ENCODE data around the gene TOR1B. TPM values are rescaled to one million over a fixed set of nuclear protein-coding genes. Genes with fewer than 3 reads are reported as not detected.
"Not testable (repeated sequence)": the region's sequence is repeated elsewhere in the genome, so short reads cannot be mapped to it uniquely, and the experiment has no call there.

The TOR1B gene
- total RNA-seq, 1 donor from 2014 or later, result 32.8 TPM

DNA sequence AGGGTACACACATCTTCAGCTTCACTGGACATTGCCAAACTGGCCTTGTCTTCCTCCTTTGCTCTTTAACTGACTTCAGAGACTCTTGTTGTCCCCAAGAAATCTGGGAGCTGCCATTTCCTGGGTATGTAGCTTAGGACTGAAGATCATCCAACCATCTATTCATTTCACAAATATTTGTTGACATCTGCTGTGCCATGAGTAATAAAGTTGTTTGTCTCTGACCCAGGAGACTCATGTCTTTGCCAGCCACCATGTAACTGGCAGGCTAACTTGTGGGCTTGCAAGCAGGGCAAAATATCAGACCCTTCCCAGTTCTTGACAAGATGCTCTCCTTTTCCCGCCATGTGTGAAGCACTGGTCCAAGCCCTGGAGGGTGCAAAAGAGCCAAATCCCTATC is 17.1 kb upstream of the TOR1B start:
- DNase-seq (ENCODE audit: low read depth), result no peak
- TF ChIP-seq, protein P1, sequence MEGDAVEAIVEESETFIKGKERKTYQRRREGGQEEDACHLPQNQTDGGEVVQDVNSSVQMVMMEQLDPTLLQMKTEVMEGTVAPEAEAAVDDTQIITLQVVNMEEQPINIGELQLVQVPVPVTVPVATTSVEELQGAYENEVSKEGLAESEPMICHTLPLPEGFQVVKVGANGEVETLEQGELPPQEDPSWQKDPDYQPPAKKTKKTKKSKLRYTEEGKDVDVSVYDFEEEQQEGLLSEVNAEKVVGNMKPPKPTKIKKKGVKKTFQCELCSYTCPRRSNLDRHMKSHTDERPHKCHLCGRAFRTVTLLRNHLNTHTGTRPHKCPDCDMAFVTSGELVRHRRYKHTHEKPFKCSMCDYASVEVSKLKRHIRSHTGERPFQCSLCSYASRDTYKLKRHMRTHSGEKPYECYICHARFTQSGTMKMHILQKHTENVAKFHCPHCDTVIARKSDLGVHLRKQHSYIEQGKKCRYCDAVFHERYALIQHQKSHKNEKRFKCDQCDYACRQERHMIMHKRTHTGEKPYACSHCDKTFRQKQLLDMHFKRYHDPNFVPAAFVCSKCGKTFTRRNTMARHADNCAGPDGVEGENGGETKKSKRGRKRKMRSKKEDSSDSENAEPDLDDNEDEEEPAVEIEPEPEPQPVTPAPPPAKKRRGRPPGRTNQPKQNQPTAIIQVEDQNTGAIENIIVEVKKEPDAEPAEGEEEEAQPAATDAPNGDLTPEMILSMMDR (IDR thresholded peaks at IDR 0.05; ENCODE audit: insufficient read depth, low read length, poor library complexity, severe bottlenecking), result no peak
- Histone ChIP-seq H3K4me3 (ENCODE audit: low read depth, low read length) (no peak overlapping the region), H3K36me3 (ENCODE audit: control insufficient read depth, insufficient read depth, low read length) (no peaks in the 10 kb centered on the region), H3K27me3 (ENCODE audit: control insufficient read depth, insufficient read depth, low read length) (no peaks in the 10 kb centered on the region)

DNA sequence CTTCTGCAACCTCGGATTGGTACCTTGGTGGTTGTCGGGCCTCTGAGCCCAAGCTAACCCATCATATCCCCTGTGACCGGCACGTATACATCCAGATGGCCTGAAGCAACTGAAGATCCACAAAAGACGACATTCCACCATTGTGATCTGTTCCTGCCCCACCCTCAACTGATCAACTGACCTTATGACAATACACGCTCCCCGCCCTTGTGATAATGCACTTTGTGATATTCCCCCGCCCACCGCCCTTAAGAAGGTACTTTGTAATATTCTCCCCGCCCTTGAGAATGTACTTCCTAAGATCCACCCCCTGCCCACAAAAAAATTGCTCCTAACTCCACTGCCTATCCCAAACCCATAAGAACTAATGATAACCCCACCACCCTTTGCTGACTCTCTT is 16.5 kb upstream of the TOR1B start:
- H3K4me3 ChIP-seq (ENCODE audit: low read depth, low read length), result no peak overlapping the region
- TF ChIP-seq, protein P1 (IDR thresholded peaks at IDR 0.05; ENCODE audit: insufficient read depth, low read length, poor library complexity, severe bottlenecking), result no peak
- no peaks in the 10 kb centered on the region for H3K27me3 ChIP-seq (ENCODE audit: control insufficient read depth, insufficient read depth, low read length)
- H3K36me3 ChIP-seq (ENCODE audit: control insufficient read depth, insufficient read depth, low read length), result no peaks in the 10 kb centered on the region
- no peak for DNase-seq (ENCODE audit: low read depth)

DNA sequence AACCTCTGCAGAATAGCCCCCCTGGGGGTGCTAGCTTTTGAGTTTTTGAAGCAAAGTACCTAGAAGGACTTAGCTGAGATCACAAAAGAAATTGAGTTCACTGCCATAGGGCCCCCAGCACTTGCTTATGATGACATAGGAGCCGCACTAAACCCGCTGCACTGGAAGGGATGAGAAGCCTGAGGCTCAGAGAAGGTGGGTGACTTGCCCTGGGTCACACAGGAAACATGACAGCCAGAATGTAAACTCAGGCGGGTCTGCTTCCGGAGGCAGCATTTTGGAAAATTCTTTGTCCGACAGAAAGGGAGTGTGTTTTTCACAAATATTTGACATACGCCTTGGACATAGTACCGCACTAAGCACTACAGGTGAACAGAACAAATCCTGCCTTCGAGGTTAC is 8.4 kb upstream of the TOR1B start:
- TF ChIP-seq, protein P1 (IDR thresholded peaks at IDR 0.05; ENCODE audit: insufficient read depth, low read length, poor library complexity, severe bottlenecking), result no peak
- Histone ChIP-seq H3K36me3 (ENCODE audit: control insufficient read depth, insufficient read depth, low read length) (no peaks in the 10 kb centered on the region), H3K27me3 (ENCODE audit: control insufficient read depth, insufficient read depth, low read length) (peaks cover 11% of the 10 kb centered on the region), H3K4me3 (ENCODE audit: low read depth, low read length) (no peak overlapping the region)
- DNase-seq (ENCODE audit: low read depth), result no peak

DNA sequence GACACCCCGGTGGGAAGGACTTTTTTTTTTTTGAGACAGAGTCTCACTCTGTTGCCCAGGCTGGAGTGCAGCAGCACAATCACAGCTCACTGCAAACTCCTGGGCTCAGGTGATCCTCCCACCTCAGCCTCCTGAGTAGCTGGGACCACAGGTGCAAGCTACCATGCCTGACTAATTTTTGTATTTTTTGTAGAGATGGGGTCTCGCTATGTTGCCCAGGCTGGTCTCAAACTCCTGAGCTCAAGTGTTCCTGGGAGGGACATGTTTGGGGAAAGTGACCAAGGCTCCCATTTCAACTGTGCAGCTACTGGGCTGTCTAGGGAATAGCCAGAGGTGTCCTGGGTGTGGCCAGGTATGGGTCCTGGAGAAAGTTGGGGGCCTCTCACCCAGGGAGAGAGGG is 7.0 kb upstream of the TOR1B start:
- H3K36me3 ChIP-seq (ENCODE audit: control insufficient read depth, insufficient read depth, low read length); DNase-seq (ENCODE audit: low read depth); H3K4me3 ChIP-seq (ENCODE audit: low read depth, low read length): not testable (repeated sequence)
- H3K27me3 ChIP-seq (ENCODE audit: control insufficient read depth, insufficient read depth, low read length), result peaks cover 11% of the 10 kb centered on the region

DNA sequence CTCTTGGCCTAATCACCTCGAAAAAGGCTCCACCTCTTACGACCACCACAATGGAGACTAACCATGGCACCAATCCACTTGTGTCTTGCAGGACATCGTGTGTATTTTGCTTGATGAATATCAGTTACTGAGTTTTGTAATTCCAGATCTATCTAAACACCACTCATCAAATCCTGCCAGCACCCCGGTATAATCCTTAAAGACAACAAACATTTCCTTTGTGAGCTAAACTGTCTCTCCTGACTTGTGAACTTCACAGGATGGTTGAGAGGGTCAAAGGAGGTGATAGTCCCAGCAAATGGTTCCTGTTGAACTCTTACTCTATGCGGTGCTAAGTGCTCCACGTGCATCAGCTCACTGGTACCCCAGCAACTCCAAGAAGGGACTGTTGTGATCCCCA is 4.0 kb upstream of the TOR1B start:
- DNase-seq (ENCODE audit: low read depth), result no peak
- TF ChIP-seq, protein P1 (IDR thresholded peaks at IDR 0.05; ENCODE audit: insufficient read depth, low read length, poor library complexity, severe bottlenecking), result no peak
- H3K36me3 ChIP-seq (ENCODE audit: control insufficient read depth, insufficient read depth, low read length), result no peaks in the 10 kb centered on the region
- H3K27me3 ChIP-seq (ENCODE audit: control insufficient read depth, insufficient read depth, low read length), result peaks cover 11% of the 10 kb centered on the region
- H3K4me3 ChIP-seq (ENCODE audit: low read depth, low read length), result no peak overlapping the region

DNA sequence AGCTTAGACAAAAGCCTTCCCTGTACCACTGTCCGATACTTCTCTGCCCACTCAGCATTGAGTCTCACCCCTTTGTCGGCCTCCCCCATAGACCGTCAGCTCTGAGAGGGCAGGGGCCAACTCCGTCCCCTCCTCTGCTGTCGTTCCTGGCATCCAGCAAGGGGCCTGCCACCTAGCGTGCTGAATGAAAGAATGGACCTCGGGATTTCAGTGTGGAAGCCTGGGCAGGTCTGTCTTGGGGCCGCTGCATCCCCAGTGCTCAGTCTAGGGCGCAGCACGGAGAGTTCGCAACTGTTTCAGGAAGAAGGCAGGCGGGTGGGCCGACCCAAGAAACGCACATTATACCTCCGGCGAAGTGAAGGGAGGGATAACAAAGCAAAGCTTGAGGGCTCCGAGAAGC is 1.5 kb upstream of the TOR1B start:
- H3K27me3 ChIP-seq (ENCODE audit: control insufficient read depth, insufficient read depth, low read length), result no peaks in the 10 kb centered on the region
- no peak for DNase-seq (ENCODE audit: low read depth)

More for the DNA sequence above, 1.5 kb upstream of the TOR1B start:
- TF ChIP-seq, protein P1 (IDR thresholded peaks at IDR 0.05; ENCODE audit: insufficient read depth, low read length, poor library complexity, severe bottlenecking), result no peak
- no peak overlapping the region for H3K4me3 ChIP-seq (ENCODE audit: low read depth, low read length)
- H3K36me3 ChIP-seq (ENCODE audit: control insufficient read depth, insufficient read depth, low read length), result peaks cover 1% of the 10 kb centered on the region
